Left lung (tissue), 10 donors: ENCODE measurements around the gene PPP4C. TPM values are rescaled to one million over a fixed set of nuclear protein-coding genes. Genes with fewer than 3 reads are reported as not detected.
"Not testable (repeated sequence)": the region's sequence is repeated elsewhere in the genome, so short reads cannot be mapped to it uniquely, and the experiment has no call there.

Experiments
- ATAC-seq: fragments of 200-7000 bp; cut with Tn5 transposase; one replicate; pipeline ENCODE4 v1.9.1; 2020; ENCODE audit warnings: moderate library complexity
- DNase-seq, 4 donors: peaks; one replicate each; pipeline ENCODE4 v3.0.0-alpha.2; 2013 to 2020
- H3K27ac ChIP-seq, 2 donors: fragments of 200-600 bp; sonication (generic) in 1 of 2; one replicate each; pipeline versions ENCODE4 v1.5.0 to v1.8.0; 2020 to 2021
- H3K27me3 ChIP-seq, 2 donors: fragments of 200-600 bp; sonication (generic) in 1 of 2; one replicate each; pipeline versions ENCODE4 v1.5.0 to v1.8.0; 2020 to 2021
- H3K36me3 ChIP-seq, 2 donors: fragments of 200-600 bp; sonication (generic) in 1 of 2; one replicate each; pipeline versions ENCODE4 v1.5.0 to v1.8.0; 2020 to 2021
- H3K4me1 ChIP-seq, 2 donors: fragments of 200-600 bp; one replicate each; pipeline ENCODE4 v1.8.0; 2021
- H3K4me3 ChIP-seq, 2 donors: fragments of 200-600 bp; sonication (generic) in 1 of 2; one replicate each; pipeline versions ENCODE4 v1.5.0 to v1.8.0; 2020 to 2021; ENCODE audit warnings: mild to moderate bottlenecking in 1 of 2
- H3K9me3 ChIP-seq, 2 donors: fragments of 200-600 bp; sonication (generic) in 1 of 2; one replicate each; pipeline versions ENCODE4 v1.5.0 to v1.8.0; 2020 to 2021
- CTCF ChIP-seq, 2 donors: fragments of 200-600 bp; sonication (generic) in 1 of 2; IDR thresholded peaks; one replicate each; pipeline versions ENCODE4 v1.5.0 to v1.8.0; 2021; ENCODE audit warnings: antibody characterized with exemption in 2 of 2
- intact Hi-C, 2 donors: fragments of 100-400 bp; cut with DNase I; formaldehyde crosslinking; loops; one replicate each; pipeline versions ENCODE4 v1.11.2 to v1.14.2; 2022
- polyA plus RNA-seq, 6 donors: library from polyadenylated mRNA; unstranded; fragments of 120-200 nt; gene quantifications; one replicate each; pipeline ENCODE4 v1.2.1, GENCODE V29; 2013; ENCODE audit not compliant: insufficient read length in 6 of 6
- total RNA-seq, 2 donors: library from RNA; stranded (reverse); fragmentation: NEBNext Ultra II Directional; extraction: Animal tissue kit (Norgen Biotek cat#: 25700); gene quantifications; one replicate each; pipeline ENCODE4 v1.2.1, GENCODE V29; 2021
- donor health status: DM: no; HTN: yes; CAD: no.
- donor health status: DM: no; HTN: no; CAD: no.

Gene PPP4C
- total and polyA plus RNA-seq, 8 donors: 62.0 to 89.8 (median 76.9) TPM

GRCh38 chr16:30113711-30114333 lies 38.0 kb downstream of the PPP4C start:
- intact Hi-C loops: no loop called here
- ATAC-seq: no peak
- no peaks in the 10 kb centered on the region for H3K27me3 ChIP-seq

DNA sequence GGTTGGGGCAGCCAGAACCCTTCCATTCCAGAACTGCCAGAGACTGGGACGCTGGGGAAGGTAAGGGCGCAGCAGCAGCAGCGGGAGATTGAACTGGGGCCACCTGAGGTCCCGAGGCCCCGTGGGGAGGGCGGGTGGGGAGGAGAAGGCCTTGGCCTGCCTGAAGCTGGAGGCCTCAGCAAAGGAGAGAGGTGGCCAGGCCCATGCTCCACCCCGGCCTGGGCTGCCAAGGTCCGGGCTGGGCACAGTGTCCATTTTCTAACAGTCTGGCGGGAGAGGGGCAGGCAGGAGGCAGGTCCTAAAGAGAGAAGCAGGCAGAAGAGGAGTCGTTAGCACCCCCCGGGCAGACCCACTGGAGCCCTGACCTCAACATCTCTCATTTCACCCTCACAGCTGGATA lies 38.6 kb downstream of the PPP4C start:
- no peak for DNase-seq
- Histone ChIP-seq H3K27ac (no peak overlapping the region), H3K36me3 (peaks cover 0 to 94% of the 10 kb centered on the region in 2 donors), H3K4me3 (no peak overlapping the region), H3K4me1 (peaks cover 0 to 19% of the 10 kb centered on the region in 2 donors), H3K9me3 (no peaks in the 10 kb centered on the region), H3K27me3 (no peaks in the 10 kb centered on the region)
- no peak for TF ChIP-seq CTCF (IDR thresholded peaks at IDR 0.05)
- intact Hi-C loops: no loop called here
- no peak for ATAC-seq

More at GRCh38 chr16:30113711-30114333, 38.0 kb downstream of the PPP4C start:
- no peak for TF ChIP-seq CTCF (IDR thresholded peaks at IDR 0.05)
- no peaks in the 10 kb centered on the region for H3K9me3 ChIP-seq
- no peak for DNase-seq
- peaks cover 0 to 19% of the 10 kb centered on the region in 2 donors for H3K4me1 ChIP-seq
- peaks cover 0 to 94% of the 10 kb centered on the region in 2 donors for H3K36me3 ChIP-seq
- H3K27ac ChIP-seq: peak overlapping the region in 1 of 2 donors; percentile 18
- H3K4me3 ChIP-seq: no peak overlapping the region

DNA sequence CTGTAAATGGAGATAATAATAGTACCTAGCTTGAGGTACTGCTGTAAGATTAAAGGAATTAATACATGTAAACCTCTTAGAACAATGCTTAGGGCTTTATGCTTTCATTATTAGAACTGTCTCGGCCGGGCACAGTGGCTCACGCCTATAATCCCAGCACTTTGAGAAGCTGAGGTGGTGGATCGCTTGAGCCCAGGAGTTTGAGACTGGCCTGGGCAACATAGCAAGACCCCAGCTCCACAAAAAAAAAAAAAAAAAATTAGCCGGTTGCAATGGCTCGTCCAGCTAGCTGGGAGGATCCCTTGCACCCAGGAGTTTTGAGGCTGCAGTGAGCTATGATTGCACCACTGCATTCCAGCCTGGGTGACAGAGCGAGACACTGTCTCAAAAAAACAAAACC lies 39.0 kb downstream of the PPP4C start:
- H3K4me1 ChIP-seq: peaks cover 0 to 21% of the 10 kb centered on the region in 2 donors
- H3K27me3 ChIP-seq, ATAC-seq, H3K27ac ChIP-seq, H3K9me3 ChIP-seq, H3K4me3 ChIP-seq, DNase-seq, intact Hi-C loops: not testable (repeated sequence)
- H3K36me3 ChIP-seq: peaks cover 0 to 94% of the 10 kb centered on the region in 2 donors

- DNase-seq (peak in 1 of 4 donors; percentile 59), ATAC-seq (peak; percentile 85)
- H3K27ac ChIP-seq: no peak overlapping the region
- H3K4me1 ChIP-seq: peaks cover 0 to 25% of the 10 kb centered on the region in 2 donors
- H3K27me3 ChIP-seq: no peaks in the 10 kb centered on the region
- no peaks in the 10 kb centered on the region for H3K9me3 ChIP-seq
- no peak overlapping the region for H3K4me3 ChIP-seq
- H3K36me3 ChIP-seq: peaks cover 0 to 93% of the 10 kb centered on the region in 2 donors
- TF ChIP-seq CTCF (IDR thresholded peaks at IDR 0.05): no peak
- intact Hi-C loops: no loop called here
Observed at GRCh38 chr16:30115238-30115637, 39.4 kb downstream of the PPP4C start.

GRCh38 chr16:30116291-30117207 lies 40.8 kb downstream of the PPP4C start:
- Histone ChIP-seq H3K4me1 (peaks cover 1 to 38% of the 10 kb centered on the region in 2 donors), H3K27ac (no peak overlapping the region), H3K4me3 (no peak overlapping the region), H3K36me3 (peaks cover 0 to 80% of the 10 kb centered on the region in 2 donors), H3K27me3 (no peaks in the 10 kb centered on the region), H3K9me3 (no peaks in the 10 kb centered on the region)
- intact Hi-C loops: no loop called here
- DNase-seq: no peak
- no peak for TF ChIP-seq CTCF (IDR thresholded peaks at IDR 0.05)
- no peak for ATAC-seq
